Ascending aorta (tissue), 2 donors: Measurements from ENCODE around the gene STX10. TPM values are rescaled to one million over a fixed set of nuclear protein-coding genes. Genes with fewer than 3 reads are reported as not detected.
"Not testable (repeated sequence)": the region's sequence is repeated elsewhere in the genome, so short reads cannot be mapped to it uniquely, and the experiment has no call there.

Experiments
- DNase-seq, 2 donors: peaks; one replicate each; pipeline ENCODE4 v3.0.0-alpha.2; 2019; ENCODE audit warnings: low spot score in 2 of 2
- H3K27ac ChIP-seq, 2 donors: fragments of 200-600 bp; sonication (generic); one replicate each; pipeline ENCODE4 v1.5.1; 2016 to 2017; ENCODE audit warnings: mild to moderate bottlenecking in 1 of 2
- H3K27me3 ChIP-seq: fragments of 200-600 bp; sonication (generic); one replicate; pipeline ENCODE4 v1.5.1; 2017
- H3K36me3 ChIP-seq, 2 donors: fragments of 200-600 bp; sonication (generic); one replicate each; pipeline ENCODE4 v1.5.1; 2016
- H3K4me1 ChIP-seq, 2 donors: fragments of 200-600 bp; sonication (generic); one replicate each; pipeline ENCODE4 v1.5.1; 2016 to 2017; ENCODE audit warnings: mild to moderate bottlenecking in 1 of 2
- H3K4me3 ChIP-seq, 2 donors: fragments of 200-600 bp; sonication (generic); one replicate each; pipeline ENCODE4 v1.5.1; 2016 to 2017; ENCODE audit warnings: mild to moderate bottlenecking in 1 of 2
- H3K9me3 ChIP-seq, 2 donors: fragments of 200-600 bp; sonication (generic); one replicate each; pipeline ENCODE4 v1.5.1; 2016
- intact Hi-C: fragments of 100-400 bp; cut with DNase I; formaldehyde crosslinking; loops from one replicate; pipeline ENCODE4 v1.15.1; 2023
- total RNA-seq: library from RNA; depleted of rRNA; stranded (reverse); fragments of >200 nt; gene quantifications from one replicate; pipeline ENCODE4 v1.1.0, GENCODE V29; 2016
- TF ChIP-seq, protein P1 (sequence below), 3 experiments: fragments of 200-600 bp in 2 of 3; fragments of 450-650 bp in 1 of 3; sonication (generic) in 2 of 3; IDR thresholded peaks; one replicate each; pipeline ENCODE4 v1.5.1; 2016 to 2019; ENCODE audit warnings: antibody characterized with exemption in 3 of 3, mild to moderate bottlenecking in 1 of 3, moderate library complexity in 1 of 3

Gene STX10
- total RNA-seq, 1 donor from 2014 or later, result 31.6 TPM

DNA sequence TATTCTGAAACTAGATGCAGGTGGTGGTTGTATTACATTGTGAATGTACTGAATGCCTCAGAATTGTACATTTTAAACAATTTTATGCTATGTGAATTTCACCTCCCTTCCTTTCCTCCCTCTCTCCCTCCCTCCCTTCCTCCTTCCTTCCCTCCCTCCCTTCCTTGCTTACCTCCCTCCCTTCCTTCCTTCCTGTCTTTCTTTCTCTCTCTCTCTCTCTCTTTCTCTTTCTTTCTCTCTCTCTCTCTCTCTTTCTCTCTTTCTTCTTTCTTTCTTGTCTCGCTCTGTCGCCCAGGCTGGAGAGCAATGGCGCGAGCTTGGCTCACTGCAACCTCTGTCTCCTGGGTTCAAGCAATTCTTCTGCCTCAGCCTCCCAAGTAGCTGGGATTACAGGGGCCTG is 37.2 kb upstream of the STX10 start:
- Histone ChIP-seq H3K4me3 (no peak overlapping the region), H3K36me3 (no peaks in the 10 kb centered on the region), H3K27me3 (no peaks in the 10 kb centered on the region), H3K27ac (no peak overlapping the region), H3K4me1 (no peaks in the 10 kb centered on the region), H3K9me3 (no peaks in the 10 kb centered on the region)
- DNase-seq, result no peak
- TF ChIP-seq, protein P1, sequence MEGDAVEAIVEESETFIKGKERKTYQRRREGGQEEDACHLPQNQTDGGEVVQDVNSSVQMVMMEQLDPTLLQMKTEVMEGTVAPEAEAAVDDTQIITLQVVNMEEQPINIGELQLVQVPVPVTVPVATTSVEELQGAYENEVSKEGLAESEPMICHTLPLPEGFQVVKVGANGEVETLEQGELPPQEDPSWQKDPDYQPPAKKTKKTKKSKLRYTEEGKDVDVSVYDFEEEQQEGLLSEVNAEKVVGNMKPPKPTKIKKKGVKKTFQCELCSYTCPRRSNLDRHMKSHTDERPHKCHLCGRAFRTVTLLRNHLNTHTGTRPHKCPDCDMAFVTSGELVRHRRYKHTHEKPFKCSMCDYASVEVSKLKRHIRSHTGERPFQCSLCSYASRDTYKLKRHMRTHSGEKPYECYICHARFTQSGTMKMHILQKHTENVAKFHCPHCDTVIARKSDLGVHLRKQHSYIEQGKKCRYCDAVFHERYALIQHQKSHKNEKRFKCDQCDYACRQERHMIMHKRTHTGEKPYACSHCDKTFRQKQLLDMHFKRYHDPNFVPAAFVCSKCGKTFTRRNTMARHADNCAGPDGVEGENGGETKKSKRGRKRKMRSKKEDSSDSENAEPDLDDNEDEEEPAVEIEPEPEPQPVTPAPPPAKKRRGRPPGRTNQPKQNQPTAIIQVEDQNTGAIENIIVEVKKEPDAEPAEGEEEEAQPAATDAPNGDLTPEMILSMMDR (IDR thresholded peaks at IDR 0.05), result no peak
- intact Hi-C loops, result no loop called here

DNA sequence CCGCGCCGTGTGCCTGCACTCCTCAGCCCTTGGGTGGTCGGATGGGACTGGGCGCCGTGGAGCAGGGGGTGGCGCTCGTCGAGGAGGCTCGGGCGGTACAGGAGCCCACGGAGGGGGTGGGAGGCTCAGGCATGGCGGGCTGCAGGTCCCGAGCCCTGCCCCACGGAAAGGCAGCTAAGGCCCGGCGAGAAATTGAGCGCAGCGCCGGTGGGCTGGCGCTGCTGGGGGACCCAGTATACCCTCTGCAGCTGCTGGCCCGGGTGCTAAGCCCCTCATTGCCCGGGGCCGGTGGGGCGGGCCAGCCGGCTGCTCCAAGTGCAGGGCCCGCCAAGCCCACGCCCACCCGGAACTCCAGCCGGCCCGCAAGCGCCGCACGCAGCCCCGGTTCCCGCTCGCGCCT is 36.5 kb upstream of the STX10 start:
- H3K36me3 ChIP-seq, H3K9me3 ChIP-seq, intact Hi-C loops, H3K4me3 ChIP-seq, H3K4me1 ChIP-seq, H3K27ac ChIP-seq, H3K27me3 ChIP-seq, DNase-seq: not testable (repeated sequence)

DNA sequence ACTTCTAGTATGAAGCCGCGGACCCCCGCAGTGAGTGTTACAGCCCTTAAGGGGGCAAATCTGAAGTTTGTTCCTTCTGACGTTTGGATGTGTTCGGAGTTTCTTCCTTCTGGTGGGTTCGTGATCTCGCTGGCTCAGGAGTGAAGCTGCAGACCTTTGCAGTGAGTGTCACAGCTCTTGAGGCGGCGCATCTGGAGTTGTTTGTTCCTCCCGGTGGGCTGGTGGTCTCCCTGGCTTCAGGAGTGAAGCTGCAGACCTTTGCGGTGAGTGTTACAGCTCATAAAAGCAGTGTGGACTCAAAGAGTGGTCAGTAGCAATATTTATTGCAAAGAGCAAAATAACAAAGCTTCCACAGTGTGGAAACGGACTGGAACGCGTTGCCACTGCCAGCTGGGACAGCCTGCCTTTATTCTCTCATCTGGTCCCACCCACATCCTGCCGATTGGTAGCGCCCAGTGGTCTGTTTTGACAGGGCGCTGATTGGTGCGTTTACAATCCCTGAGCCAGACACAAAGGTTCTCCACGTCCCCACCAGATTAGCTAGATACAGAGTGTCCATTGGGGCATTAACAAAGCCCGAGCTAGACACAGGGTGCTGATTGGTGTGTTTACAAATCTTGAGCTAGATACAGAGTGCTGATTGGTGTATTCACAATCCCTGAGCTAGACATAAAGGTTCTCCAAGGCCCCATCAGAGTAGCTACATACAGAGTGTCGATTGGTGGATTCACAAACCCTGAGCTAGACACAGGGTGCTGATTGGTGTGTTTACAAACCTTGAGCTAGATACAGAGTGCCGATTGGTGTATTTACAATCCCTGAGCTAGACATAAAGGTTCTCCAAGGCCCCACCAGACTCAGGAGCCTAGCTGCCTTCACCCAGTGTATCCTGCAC is 35.8 kb upstream of the STX10 start:
- DNase-seq, H3K4me3 ChIP-seq, intact Hi-C loops, H3K9me3 ChIP-seq, H3K27ac ChIP-seq, H3K27me3 ChIP-seq, H3K36me3 ChIP-seq, H3K4me1 ChIP-seq: not testable (repeated sequence)

DNA sequence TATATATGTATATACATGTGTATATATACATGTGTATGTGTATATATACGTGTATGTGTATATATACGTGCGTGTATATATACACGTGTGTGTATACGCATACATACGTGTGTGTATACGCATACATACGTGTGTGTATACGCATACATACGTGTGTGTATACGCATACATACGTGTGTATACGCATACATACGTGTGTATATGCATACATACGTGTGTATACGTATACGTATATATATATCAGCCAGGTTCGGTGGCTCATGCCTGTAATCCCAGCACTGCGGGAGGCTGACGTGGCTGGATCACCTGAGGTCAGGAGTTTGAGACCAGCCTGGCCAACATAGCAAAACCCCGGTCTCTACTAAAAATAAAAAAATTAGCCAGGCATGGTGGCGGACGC is 34.8 kb upstream of the STX10 start:
- intact Hi-C loops, H3K36me3 ChIP-seq, H3K9me3 ChIP-seq, H3K27ac ChIP-seq, H3K4me3 ChIP-seq, DNase-seq, H3K4me1 ChIP-seq, H3K27me3 ChIP-seq: not testable (repeated sequence)

DNA sequence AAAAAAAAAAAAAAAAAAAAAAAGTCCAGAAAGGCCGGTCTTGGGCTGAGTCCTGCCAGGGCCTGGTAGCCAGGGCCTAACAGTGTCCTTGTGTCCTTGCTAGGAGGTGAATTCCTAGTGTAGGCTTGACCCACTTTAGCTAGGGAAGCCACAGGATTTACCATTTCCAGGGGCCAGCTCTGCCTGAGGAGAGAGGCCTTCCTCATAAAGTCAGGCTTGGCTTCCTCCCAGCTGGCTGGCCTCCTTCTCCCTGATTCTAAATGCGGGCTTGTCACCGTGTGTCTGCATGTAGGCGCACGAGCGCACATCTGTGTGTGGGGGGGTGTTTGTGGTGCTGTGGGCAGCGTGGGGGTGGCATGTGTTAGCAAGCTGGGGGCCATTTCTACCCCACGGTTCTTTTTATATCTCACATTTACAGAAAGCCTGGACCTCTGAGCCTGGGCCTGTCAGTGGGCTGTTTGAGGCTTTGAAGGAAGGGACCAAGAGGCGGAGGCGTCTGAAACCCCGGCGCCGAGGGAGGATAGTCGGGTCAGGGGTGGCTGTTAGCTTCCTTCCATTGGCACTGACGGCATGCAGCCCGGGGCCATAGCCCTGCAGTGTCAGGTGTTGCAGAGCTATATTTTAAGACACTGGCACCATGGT is 31.7 kb upstream of the STX10 start:
- Histone ChIP-seq H3K27ac (peak overlapping the region in 1 of 2 donors; percentile 50), H3K27me3 (no peaks in the 10 kb centered on the region), H3K9me3 (no peaks in the 10 kb centered on the region), H3K4me3 (peak overlapping the region in 1 of 2 donors; percentile 3), H3K36me3 (no peaks in the 10 kb centered on the region), H3K4me1 (peaks cover 0 to 2% of the 10 kb centered on the region in 2 donors)
- peak in 1 of 2 donors; percentile 75 for DNase-seq
- intact Hi-C loops, result no loop called here
- TF ChIP-seq, protein P1 (IDR thresholded peaks at IDR 0.05), result no peak

DNA sequence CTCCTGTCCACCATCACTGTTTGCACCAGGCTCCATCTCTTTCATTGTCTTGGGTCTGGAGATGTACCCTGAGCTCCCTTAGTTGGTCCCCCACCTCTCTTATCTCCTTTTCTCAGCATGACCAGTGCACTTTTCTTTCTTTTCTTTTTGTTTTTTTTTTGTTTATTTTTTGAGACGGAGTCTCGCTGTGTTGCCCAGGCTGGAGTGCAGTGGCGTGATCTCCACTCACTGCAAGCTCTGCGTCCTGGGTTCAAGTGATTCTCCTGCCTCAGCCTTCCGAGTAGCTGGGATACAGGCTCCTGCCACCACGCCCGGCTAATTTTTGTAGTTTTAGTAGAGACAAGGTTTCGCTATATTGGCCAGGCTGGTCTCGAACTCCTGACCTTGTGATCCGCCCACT is 28.1 kb upstream of the STX10 start:
- H3K27me3 ChIP-seq, H3K9me3 ChIP-seq, H3K27ac ChIP-seq, intact Hi-C loops, H3K4me1 ChIP-seq, H3K4me3 ChIP-seq, H3K36me3 ChIP-seq, DNase-seq: not testable (repeated sequence)

DNA sequence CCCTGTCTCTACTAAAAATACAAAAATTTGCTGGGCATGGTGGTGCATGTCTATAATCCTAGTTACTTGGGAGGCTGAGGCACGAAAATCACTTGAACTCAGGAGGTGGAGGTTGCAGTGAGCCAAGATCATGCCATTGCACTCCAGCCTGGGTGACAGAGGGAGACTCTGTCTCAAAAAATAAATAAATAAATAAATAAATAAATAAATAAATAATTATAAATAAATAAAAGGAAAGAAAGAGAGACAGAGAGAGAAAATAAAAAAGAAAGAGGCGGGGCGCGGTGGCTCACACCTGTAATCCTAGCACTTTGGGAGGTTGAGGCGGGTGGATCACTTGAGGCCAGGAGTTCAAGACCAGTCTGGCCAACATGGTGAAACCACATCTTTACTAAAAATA is 27.4 kb upstream of the STX10 start:
- H3K4me1 ChIP-seq, result peaks cover 0 to 10% of the 10 kb centered on the region in 2 donors
- H3K36me3 ChIP-seq, DNase-seq, H3K9me3 ChIP-seq, H3K27me3 ChIP-seq, H3K4me3 ChIP-seq, H3K27ac ChIP-seq, intact Hi-C loops: not testable (repeated sequence)

DNA sequence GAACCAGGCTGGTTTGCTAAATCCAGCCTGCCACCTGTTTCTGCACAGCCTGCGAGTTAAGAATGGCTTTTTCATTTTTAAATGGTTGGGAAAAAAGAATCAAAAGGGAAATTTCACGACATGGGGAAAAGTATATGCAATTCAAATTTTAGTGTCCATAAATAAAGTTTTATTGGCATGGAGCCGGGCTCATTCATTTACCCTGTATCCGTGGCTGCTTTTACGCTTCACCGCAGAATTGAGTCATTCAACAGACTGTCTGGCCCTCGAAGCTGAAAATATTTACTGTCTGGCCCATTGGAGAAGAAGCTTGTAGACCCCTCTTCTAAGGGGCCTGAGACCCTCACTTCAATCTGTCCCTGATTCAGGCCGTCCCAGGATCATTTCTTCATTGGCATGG is 26.2 kb upstream of the STX10 start:
- no peaks in the 10 kb centered on the region for H3K36me3 ChIP-seq
- H3K27me3 ChIP-seq, result no peaks in the 10 kb centered on the region
- H3K4me1 ChIP-seq, result peaks cover 2 to 16% of the 10 kb centered on the region in 2 donors
- no peak overlapping the region for H3K4me3 ChIP-seq
- H3K9me3 ChIP-seq, result no peaks in the 10 kb centered on the region
- no peak for DNase-seq
- intact Hi-C loops, result no loop called here
- TF ChIP-seq, protein P1 (IDR thresholded peaks at IDR 0.05), result no peak
- no peak overlapping the region for H3K27ac ChIP-seq
